ENCODE measurements around the gene MTCL3.
A peak's percentile ranks its signal among the peaks of the same experiment; 100 is the strongest.

The MTCL3 gene

GRCh38 chr6:127518710-127519468, at the start of gene MTCL3:
Gene MTCL3, minus strand, starts transcription at chr6:127519335.
- DNase-seq (ENCODE audit: low spot score): peak; percentile 80
- intact Hi-C loops (cut with DNase I): no loop called here

GRCh38 chr6:127567476-127567875, 48.3 kb upstream of the MTCL3 start:
- intact Hi-C loops (cut with DNase I): loop anchor here in 1 of 2 donors (5.0 kb wide), 1 partner anchor 1385 kb away; no protein-coding TSS in a partner anchor
- no peak for DNase-seq (ENCODE audit: low spot score)

- DNase-seq (ENCODE audit: low spot score): no peak
- intact Hi-C loops (cut with DNase I): loop anchor here in 1 of 2 donors (5.0 kb wide), 1 partner anchor 1386 kb away; no protein-coding TSS in a partner anchor
These were observed 47.5 kb upstream of the MTCL3 start for GRCh38 chr6:127566651-127567050.

- intact Hi-C loops (cut with DNase I): loop anchor here in 1 of 2 donors (5.0 kb wide), 1 partner anchor 1386 kb away; no protein-coding TSS in a partner anchor
- DNase-seq (ENCODE audit: low spot score): no peak
These were observed 47.0 kb upstream of the MTCL3 start for GRCh38 chr6:127566119-127566518.

- intact Hi-C loops (cut with DNase I): loop anchor here in 1 of 2 donors (5.0 kb wide), 1 partner anchor 1388 kb away; no protein-coding TSS in a partner anchor
These were observed 45.6 kb upstream of the MTCL3 start for GRCh38 chr6:127564761-127565160.

GRCh38 chr6:127561660-127562059, 42.5 kb upstream of the MTCL3 start:
- intact Hi-C loops (cut with DNase I): no loop called here
- no peak for DNase-seq (ENCODE audit: low spot score)

More at GRCh38 chr6:127564761-127565160, 45.6 kb upstream of the MTCL3 start:
- no peak for DNase-seq (ENCODE audit: low spot score)

- intact Hi-C loops (cut with DNase I): no loop called here
- no peak for DNase-seq (ENCODE audit: low spot score)
These were observed 35.4 kb upstream of the MTCL3 start for GRCh38 chr6:127554435-127555006.

GRCh38 chr6:127550403-127550802, 31.3 kb upstream of the MTCL3 start:
- intact Hi-C loops (cut with DNase I): no loop called here

GRCh38 chr6:127547904-127548649, 28.9 kb upstream of the MTCL3 start:
- intact Hi-C loops (cut with DNase I): loop anchor here in 1 of 2 donors (10.0 kb wide), 1 partner anchor 243 kb away; no protein-coding TSS in a partner anchor
- no peak for DNase-seq (ENCODE audit: low spot score)

More at GRCh38 chr6:127550403-127550802, 31.3 kb upstream of the MTCL3 start:
- no peak for DNase-seq (ENCODE audit: low spot score)

GRCh38 chr6:127547215-127547614, 28.1 kb upstream of the MTCL3 start:
- DNase-seq (ENCODE audit: low spot score): no peak
- intact Hi-C loops (cut with DNase I): loop anchor here in 1 of 2 donors (10.0 kb wide), 1 partner anchor 242 kb away; no protein-coding TSS in a partner anchor

GRCh38 chr6:127539272-127539671, 20.1 kb upstream of the MTCL3 start:
- intact Hi-C loops (cut with DNase I): loop anchor here in 1 of 2 donors (10.0 kb wide), 1 partner anchor 74 kb away; no protein-coding TSS in a partner anchor
- no peak for DNase-seq (ENCODE audit: low spot score)

- DNase-seq (ENCODE audit: low spot score): no peak
- intact Hi-C loops (cut with DNase I): loop anchor here in 1 of 2 donors (10.0 kb wide), 1 partner anchor 74 kb away; no protein-coding TSS in a partner anchor
These were observed 19.7 kb upstream of the MTCL3 start for GRCh38 chr6:127538750-127539264.

GRCh38 chr6:127533736-127534135, 14.6 kb upstream of the MTCL3 start:
- intact Hi-C loops (cut with DNase I): loop anchor here in 1 of 2 donors (10.0 kb wide), 1 partner anchor 69 kb away; no protein-coding TSS in a partner anchor
- DNase-seq (ENCODE audit: low spot score): no peak

- DNase-seq (ENCODE audit: low spot score): no peak
- intact Hi-C loops (cut with DNase I): loop anchor here in 1 of 2 donors (10.0 kb wide), 1 partner anchor 68 kb away; no protein-coding TSS in a partner anchor
These were observed 13.9 kb upstream of the MTCL3 start for GRCh38 chr6:127533011-127533410.

GRCh38 chr6:127522714-127523113, 3.6 kb upstream of the MTCL3 start:
- intact Hi-C loops (cut with DNase I): no loop called here
- DNase-seq (ENCODE audit: low spot score): no peak

GRCh38 chr6:127520066-127520465, 931 bp upstream of the MTCL3 start:
- DNase-seq (ENCODE audit: low spot score): no peak
- intact Hi-C loops (cut with DNase I): no loop called here

- no peak for DNase-seq (ENCODE audit: low spot score)
- intact Hi-C loops (cut with DNase I): no loop called here
These were observed 292 bp upstream of the MTCL3 start for GRCh38 chr6:127519469-127519785.

- intact Hi-C loops (cut with DNase I): no loop called here
- DNase-seq (ENCODE audit: low spot score): no peak
These were observed 885 bp downstream of the MTCL3 start for GRCh38 chr6:127518191-127518709.

GRCh38 chr6:127517693-127518092, 1.4 kb downstream of the MTCL3 start:
- no peak for DNase-seq (ENCODE audit: low spot score)
- intact Hi-C loops (cut with DNase I): no loop called here

All from posterior vena cava (tissue), 2 donors.